CD14-positive monocyte (primary cell): ENCODE results near the gene TMOD4. TPM values are rescaled to one million over a fixed set of nuclear protein-coding genes. Genes with fewer than 3 reads are reported as not detected.
A peak's percentile ranks its signal among the peaks of the same experiment; 100 is the strongest.

Experiments
- DNase-seq, 3 donors: peaks; one replicate each; pipeline ENCODE4 v3.0.0-alpha.2; 2011 to 2022
- H2AFZ ChIP-seq: 2 replicates; pipeline ENCODE4 v1.6.0; 2012; ENCODE audit warnings: mild to moderate bottlenecking, low read depth, low read length, inconsistent platforms; ENCODE audit not compliant: insufficient read depth, poor library complexity, severe bottlenecking
- H3K27ac ChIP-seq, 2 donors: 1 replicate in 1 of 2; 2 replicates in 1 of 2; pipeline ENCODE4 v1.5.1; 2012 to 2013; ENCODE audit warnings: low read length in 2 of 2, control low read depth in 1 of 2, inconsistent platforms in 1 of 2, low read depth in 1 of 2, mild to moderate bottlenecking in 1 of 2
- H3K27me3 ChIP-seq, 2 donors: one replicate each; pipeline versions ENCODE4 v1.6.0 to v1.6.1; 2011 to 2013; ENCODE audit warnings: low read length in 2 of 2; ENCODE audit not compliant: control insufficient read depth in 2 of 2, insufficient read depth in 2 of 2
- H3K36me3 ChIP-seq, 2 donors: replicated peaks in 1 of 2; 1 replicate in 1 of 2; 2 replicates in 1 of 2; pipeline versions ENCODE4 v1.5.1 to v1.6.1; 2012 to 2013; ENCODE audit warnings: low read length in 2 of 2, control low read depth in 1 of 2, inconsistent platforms in 1 of 2, mild to moderate bottlenecking in 1 of 2; ENCODE audit not compliant: insufficient read depth in 2 of 2, control insufficient read depth in 1 of 2
- H3K4me1 ChIP-seq, 2 donors: 1 replicate in 1 of 2; 2 replicates in 1 of 2; pipeline versions ENCODE4 v1.5.1 to v1.6.1; 2012 to 2013; ENCODE audit warnings: low read length in 2 of 2, control low read depth in 1 of 2, inconsistent platforms in 1 of 2, mild to moderate bottlenecking in 1 of 2, moderate library complexity in 1 of 2; ENCODE audit not compliant: insufficient read depth in 2 of 2, control insufficient read depth in 1 of 2
- H3K4me2 ChIP-seq: replicated peaks from 2 replicates; pipeline ENCODE3; 2012; ENCODE audit warnings: low read length, moderate library complexity, mild to moderate bottlenecking; ENCODE audit not compliant: poor library complexity, severe bottlenecking; ENCODE audit errors: extremely low read depth
- H3K4me3 ChIP-seq, 3 experiments: fragments of 200-600 bp in 1 of 3; sonication (generic) in 1 of 3; replicated peaks in 1 of 3; 1 replicate in 2 of 3; 2 replicates in 1 of 3; pipeline ENCODE4 v1.5.1; 2011 to 2013; ENCODE audit warnings: low read length in 3 of 3, mild to moderate bottlenecking in 3 of 3, control low read depth in 2 of 3, low read depth in 2 of 3, inconsistent platforms in 1 of 3, moderate library complexity in 1 of 3
- H3K79me2 ChIP-seq: 2 replicates; pipeline ENCODE4 v1.6.0; 2012; ENCODE audit warnings: mild to moderate bottlenecking, control low read depth, inconsistent platforms, low read length, moderate library complexity; ENCODE audit not compliant: insufficient read depth
- H3K9ac ChIP-seq: 2 replicates; pipeline ENCODE4 v1.6.0; 2017; ENCODE audit warnings: low read length, mild to moderate bottlenecking; ENCODE audit not compliant: insufficient read depth, poor library complexity, severe bottlenecking
- H3K9me3 ChIP-seq, 2 donors: replicated peaks in 1 of 2; 1 replicate in 1 of 2; 2 replicates in 1 of 2; pipeline versions ENCODE4 v1.5.1 to v1.6.1; 2012 to 2013; ENCODE audit warnings: low read length in 2 of 2, control low read depth in 1 of 2; ENCODE audit not compliant: control insufficient read depth in 1 of 2, insufficient read depth in 1 of 2
- H4K20me1 ChIP-seq: 2 replicates; pipeline ENCODE4 v1.6.0; 2012; ENCODE audit warnings: mild to moderate bottlenecking, low read length, control low read depth, moderate library complexity; ENCODE audit not compliant: insufficient read depth
- H3K27ac Mint-ChIP-seq, 7 donors: one replicate each; pipeline ENCODE4 v1.8.0; 2020; ENCODE audit warnings: mild to moderate bottlenecking in 7 of 7, mixed read lengths in 7 of 7, moderate library complexity in 6 of 7, inconsistent platforms in 2 of 7
- H3K27me3 Mint-ChIP-seq, 3 donors: one replicate each; pipeline ENCODE4 v1.8.0; 2021 to 2022; ENCODE audit warnings: low read depth in 3 of 3, mild to moderate bottlenecking in 3 of 3, mixed read lengths in 3 of 3, moderate library complexity in 3 of 3, inconsistent platforms in 1 of 3
- H3K36me3 Mint-ChIP-seq, 2 donors: one replicate each; pipeline ENCODE4 v1.8.0; 2020; ENCODE audit warnings: mixed read lengths in 2 of 2, inconsistent platforms in 1 of 2, mild to moderate bottlenecking in 1 of 2
- H3K4me1 Mint-ChIP-seq: one replicate; pipeline ENCODE4 v1.8.0; 2020; ENCODE audit warnings: mild to moderate bottlenecking, mixed read lengths
- H3K4me3 Mint-ChIP-seq, 2 donors: one replicate each; pipeline ENCODE4 v1.8.0; 2020; ENCODE audit warnings: mild to moderate bottlenecking in 2 of 2, mixed read lengths in 2 of 2, moderate library complexity in 1 of 2
- H3K9me3 Mint-ChIP-seq, 7 donors: one replicate each; pipeline ENCODE4 v1.8.0; 2020 to 2022; ENCODE audit warnings: mixed read lengths in 7 of 7, mild to moderate bottlenecking in 6 of 7, moderate library complexity in 6 of 7, inconsistent platforms in 2 of 7
- WGBS: methylation state at CpG from one replicate; pipeline ENCODE4 v1.1.5; 2013; ENCODE audit warnings: missing lambda C conversion rate; ENCODE audit not compliant: insufficient coverage; 5-methylcytosine and 5-hydroxymethylcytosine counted together
- intact Hi-C, 2 donors: fragments of 100-400 bp; cut with micrococcal nuclease; formaldehyde crosslinking; loops; one replicate each; pipeline versions ENCODE4 v1.15.0 to v1.15.1; 2023
- polyA plus RNA-seq, 3 donors: library from polyadenylated mRNA; depleted of rRNA in 1 of 3; unstranded in 2 of 3; stranded (reverse) in 1 of 3; fragments of 300-500 nt in 2 of 3; fragments of >200 nt in 1 of 3; fragmentation: Illumina TruSeq in 2 of 3; gene quantifications; 1 replicate in 2 of 3; 2 replicates in 1 of 3; pipeline ENCODE4 v1.2.3, GENCODE V29; 2012 to 2021
- TF ChIP-seq, protein P1 (sequence below): fragments of 200-600 bp; IDR thresholded peaks from one replicate; pipeline ENCODE4 v1.8.0; 2022; ENCODE audit warnings: antibody characterized with exemption, mild to moderate bottlenecking

Gene TMOD4
- polyA plus RNA-seq, 3 donors, result 2.0 TPM; not detected in 2

DNA sequence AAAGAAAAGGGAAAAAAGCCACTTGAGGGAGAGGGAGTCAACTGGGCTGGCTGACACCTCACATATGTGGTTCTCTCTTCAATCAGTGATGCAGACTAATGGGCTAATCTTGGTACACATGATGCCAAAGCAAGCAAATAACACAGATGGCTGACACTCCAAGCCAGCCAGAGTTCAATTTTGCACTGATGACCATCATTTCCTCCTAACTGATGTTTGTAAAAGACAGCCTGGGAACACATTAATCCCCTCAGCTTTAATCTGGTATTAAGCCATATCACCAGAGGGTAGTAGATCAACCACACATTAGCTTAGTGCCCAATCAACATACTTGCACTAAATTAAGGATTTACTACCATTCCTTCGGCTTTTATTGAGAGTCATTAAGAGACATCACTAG lies 11.4 kb upstream of the TMOD4 start:
- Mint-ChIP-seq H3K27me3 (peaks cover 0 to 4% (median 3%) of the 10 kb centered on the region in 3 donors), H3K36me3 (peaks cover 39 to 44% of the 10 kb centered on the region in 2 donors), H3K4me1 (peaks cover 27% of the 10 kb centered on the region), H3K4me3 (no peak overlapping the region), H3K27ac (no peak overlapping the region), H3K9me3 (peaks cover 0 to 3% (median 0%) of the 10 kb centered on the region in 7 donors)
- no peak overlapping the region for H3K4me3 ChIP-seq
- no peak overlapping the region for H3K4me2 ChIP-seq
- no peak for DNase-seq
- H3K9ac ChIP-seq, result no peak overlapping the region
- intact Hi-C loops, result loop anchor here in 1 of 2 donors (5.0 kb wide), 1 partner anchor 160 kb away; the partner anchor contains the start of gene RFX5
- H3K4me1 ChIP-seq, result peaks cover 18 to 23% of the 10 kb centered on the region in 2 donors
- peaks cover 37% of the 10 kb centered on the region for H3K79me2 ChIP-seq
- H3K9me3 ChIP-seq, result no peaks in the 10 kb centered on the region
- no peak overlapping the region for H3K27ac ChIP-seq
- no CpG with 5 or more reads among the region's 1 CpG for WGBS
- TF ChIP-seq, protein P1, sequence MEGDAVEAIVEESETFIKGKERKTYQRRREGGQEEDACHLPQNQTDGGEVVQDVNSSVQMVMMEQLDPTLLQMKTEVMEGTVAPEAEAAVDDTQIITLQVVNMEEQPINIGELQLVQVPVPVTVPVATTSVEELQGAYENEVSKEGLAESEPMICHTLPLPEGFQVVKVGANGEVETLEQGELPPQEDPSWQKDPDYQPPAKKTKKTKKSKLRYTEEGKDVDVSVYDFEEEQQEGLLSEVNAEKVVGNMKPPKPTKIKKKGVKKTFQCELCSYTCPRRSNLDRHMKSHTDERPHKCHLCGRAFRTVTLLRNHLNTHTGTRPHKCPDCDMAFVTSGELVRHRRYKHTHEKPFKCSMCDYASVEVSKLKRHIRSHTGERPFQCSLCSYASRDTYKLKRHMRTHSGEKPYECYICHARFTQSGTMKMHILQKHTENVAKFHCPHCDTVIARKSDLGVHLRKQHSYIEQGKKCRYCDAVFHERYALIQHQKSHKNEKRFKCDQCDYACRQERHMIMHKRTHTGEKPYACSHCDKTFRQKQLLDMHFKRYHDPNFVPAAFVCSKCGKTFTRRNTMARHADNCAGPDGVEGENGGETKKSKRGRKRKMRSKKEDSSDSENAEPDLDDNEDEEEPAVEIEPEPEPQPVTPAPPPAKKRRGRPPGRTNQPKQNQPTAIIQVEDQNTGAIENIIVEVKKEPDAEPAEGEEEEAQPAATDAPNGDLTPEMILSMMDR, result no peak
- no peaks in the 10 kb centered on the region for H4K20me1 ChIP-seq
- peaks cover 34 to 39% of the 10 kb centered on the region in 2 donors for H3K36me3 ChIP-seq
- no peak overlapping the region for H2AFZ ChIP-seq
- no peaks in the 10 kb centered on the region for H3K27me3 ChIP-seq

DNA sequence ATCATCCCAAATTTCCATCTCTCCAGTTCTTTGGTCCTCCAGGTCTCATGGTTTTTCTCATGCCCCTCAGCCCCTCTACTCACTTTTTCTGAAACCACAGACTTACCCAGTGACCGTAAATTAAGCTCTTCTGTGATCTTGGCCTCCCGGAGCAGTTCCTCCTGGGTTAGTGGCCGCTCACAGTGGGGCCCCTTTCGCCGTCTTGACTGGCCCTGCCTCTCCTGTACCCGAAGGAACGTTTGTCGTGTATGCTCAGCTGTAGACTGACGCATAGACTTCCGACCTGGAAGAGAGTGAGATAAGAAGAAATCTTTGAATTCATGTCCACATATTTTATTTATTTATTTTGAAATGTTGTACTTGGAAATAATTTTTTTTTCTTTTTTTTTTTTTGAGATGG lies 8.4 kb upstream of the TMOD4 start:
- Mint-ChIP-seq H3K27ac (peak overlapping the region in 2 of 7 donors; percentile 14 to 51), H3K9me3 (peaks cover 0 to 2% (median 0%) of the 10 kb centered on the region in 7 donors), H3K4me3 (no peak overlapping the region), H3K36me3 (peaks cover 62 to 74% of the 10 kb centered on the region in 2 donors), H3K4me1 (peaks cover 16% of the 10 kb centered on the region), H3K27me3 (peaks cover 0 to 2% (median 2%) of the 10 kb centered on the region in 3 donors)
- no peak overlapping the region for H3K4me2 ChIP-seq
- no peaks in the 10 kb centered on the region for H3K9me3 ChIP-seq
- WGBS, result 100% methylated on average over 2 of the region's 10 CpGs
- DNase-seq, result no peak
- H3K79me2 ChIP-seq, result peaks cover 28% of the 10 kb centered on the region
- H3K9ac ChIP-seq, result no peak overlapping the region
- TF ChIP-seq, protein P1, result no peak
- no peaks in the 10 kb centered on the region for H3K27me3 ChIP-seq
- H3K4me3 ChIP-seq, result no peak overlapping the region
- no peaks in the 10 kb centered on the region for H4K20me1 ChIP-seq
- H3K27ac ChIP-seq, result no peak overlapping the region
- intact Hi-C loops, result no loop called here
- peaks cover 8 to 12% of the 10 kb centered on the region in 2 donors for H3K4me1 ChIP-seq
- no peak overlapping the region for H2AFZ ChIP-seq
- peaks cover 63 to 68% of the 10 kb centered on the region in 2 donors for H3K36me3 ChIP-seq
